Activated gamma-delta T cell treated with Interleukin-2 at 50 U/mL for 16 hours (primary cell): Measurements from ENCODE around the gene ETNK2.

ENCODE experiments used
- DNase-seq: peaks from one replicate; pipeline ENCODE4 v3.0.0-alpha.2; 2020

ETNK2 gene

GRCh38 chr1:204176049-204176448 lies 24.2 kb upstream of the ETNK2 start:
- DNase-seq, result no peak

GRCh38 chr1:204174958-204175357 lies 23.1 kb upstream of the ETNK2 start:
- DNase-seq, result no peak

GRCh38 chr1:204172404-204173029 lies 20.7 kb upstream of the ETNK2 start:
- DNase-seq, result no peak

GRCh38 chr1:204171751-204172178 lies 19.9 kb upstream of the ETNK2 start:
- DNase-seq, result no peak

- DNase-seq, result no peak
These were observed 18.8 kb upstream of the ETNK2 start for GRCh38 chr1:204170494-204171155.

- DNase-seq, result no peak
These were observed 18.0 kb upstream of the ETNK2 start for GRCh38 chr1:204169858-204170257.

- DNase-seq, result no peak
These were observed 15.9 kb upstream of the ETNK2 start for GRCh38 chr1:204167730-204168129.

- no peak for DNase-seq
These were observed 14.4 kb upstream of the ETNK2 start, which contains the start of gene REN for GRCh38 chr1:204166219-204166618. Gene REN (minus strand): TSS chr1:204166337. CDS start chr1:204166293, 44 bp downstream.

- peak; percentile 77 for DNase-seq
These were observed 10.7 kb upstream of the ETNK2 start for GRCh38 chr1:204162494-204163074.

GRCh38 chr1:204161609-204162493 lies 10.0 kb upstream of the ETNK2 start:
- no peak for DNase-seq

- DNase-seq, result no peak
These were observed 6.1 kb upstream of the ETNK2 start for GRCh38 chr1:204157962-204158361.

- DNase-seq, result no peak
These were observed 4.0 kb upstream of the ETNK2 start for GRCh38 chr1:204155881-204156280.

GRCh38 chr1:204154568-204155255 lies 2.9 kb upstream of the ETNK2 start:
- DNase-seq, result no peak

- DNase-seq, result no peak
These were observed 1.8 kb upstream of the ETNK2 start for GRCh38 chr1:204153667-204154066.

- DNase-seq, result no peak
These were observed 633 bp upstream of the ETNK2 start for GRCh38 chr1:204152310-204153044.

- DNase-seq, result no peak
These were observed 917 bp downstream of the ETNK2 start for GRCh38 chr1:204150702-204151551.

GRCh38 chr1:204149635-204150565 lies 1.9 kb downstream of the ETNK2 start:
- no peak for DNase-seq

GRCh38 chr1:204149107-204149506 lies 2.7 kb downstream of the ETNK2 start:
- DNase-seq, result no peak
